Activated T-helper 1 cell treated with anti-CD3 and anti-CD28 coated beads, Interleukin-2, amount 50 U/mL, for 16 hours (primary cell): ENCODE data around the gene TRIM40.

Experiments
- DNase-seq, 2 donors: peaks; one replicate each; pipeline ENCODE4 v3.0.0-alpha.2; 2020; ENCODE audit warnings: low read depth in 1 of 2, low spot score in 1 of 2

TRIM40 gene

GRCh38 chr6:30135757-30136156 lies at the start of gene TRIM40:
TSS of gene TRIM40 (plus strand) at chr6:30136140. CDS start at chr6:30137037, 897 bp downstream.
- no peak for DNase-seq

GRCh38 chr6:30087876-30088275 lies 48.1 kb upstream of the TRIM40 start:
- no peak for DNase-seq

GRCh38 chr6:30091577-30092381 lies 44.2 kb upstream of the TRIM40 start:
- DNase-seq, result no peak

GRCh38 chr6:30092852-30093543 lies 42.9 kb upstream of the TRIM40 start:
- DNase-seq, result no peak

- no peak for DNase-seq
Measured at GRCh38 chr6:30093951-30094661, 41.8 kb upstream of the TRIM40 start.

GRCh38 chr6:30096829-30097228 lies 39.1 kb upstream of the TRIM40 start:
- DNase-seq, result no peak

GRCh38 chr6:30097902-30098768 lies 37.8 kb upstream of the TRIM40 start:
- DNase-seq, result no peak

- DNase-seq, result no peak
Measured at GRCh38 chr6:30100154-30100553, 35.8 kb upstream of the TRIM40 start.

- DNase-seq, result peak in 1 of 2 donors; percentile 4
Measured at GRCh38 chr6:30100585-30101443, 35.1 kb upstream of the TRIM40 start.

GRCh38 chr6:30101444-30102413 lies 34.2 kb upstream of the TRIM40 start:
- DNase-seq, result peak; percentile 22 to 57

- no peak for DNase-seq
Measured at GRCh38 chr6:30102414-30102969, 33.4 kb upstream of the TRIM40 start.

- peak; percentile 66 to 68 for DNase-seq
Measured at GRCh38 chr6:30102970-30103871, 32.7 kb upstream of the TRIM40 start.

- DNase-seq, result no peak
Measured at GRCh38 chr6:30103872-30104179, 32.1 kb upstream of the TRIM40 start.

- DNase-seq, result no peak
Measured at GRCh38 chr6:30104661-30105060, 31.3 kb upstream of the TRIM40 start.

- no peak for DNase-seq
Measured at GRCh38 chr6:30111266-30111856, 24.6 kb upstream of the TRIM40 start.

GRCh38 chr6:30112402-30112994 lies 23.4 kb upstream of the TRIM40 start:
- no peak for DNase-seq
